K562 (cell line): ENCODE measurements around the gene IQUB. TPM values are rescaled to one million over a fixed set of nuclear protein-coding genes. Genes with fewer than 3 reads are reported as not detected.

ENCODE experiments used
- ATF1 ChIP-seq, 2 experiments: fragments of 450-650 bp in 1 of 2; IDR thresholded peaks; 2 replicates each; pipeline ENCODE4 v1.6.1; 2016; ENCODE audit warnings: missing compliant biosample characterization in 1 of 2, missing genetic modification characterization in 1 of 2
- BCL6 ChIP-seq: fragments of 250-450 bp; sonication (Bioruptor Pico); IDR thresholded peaks from 2 replicates; pipeline ENCODE4 v1.4.0; 2020
- DIDO1 ChIP-seq: fragments of 450-650 bp; IDR thresholded peaks from 2 replicates; pipeline ENCODE4 v1.6.1; 2016; ENCODE audit warnings: low read depth, missing biosample characterization, missing genetic modification characterization
- FOSL1 ChIP-seq: fragments of 200-800 bp; sonication (Bioruptor generic); conservative IDR thresholded peaks from 2 replicates; pipeline ENCODE4 v1.6.1; 2016; ENCODE audit warnings: missing genetic modification characterization, missing compliant biosample characterization
- HDAC8 ChIP-seq: fragments of 450-650 bp; IDR thresholded peaks from 2 replicates; pipeline ENCODE4 v1.6.1; 2016; ENCODE audit warnings: mild to moderate bottlenecking, missing genetic modification characterization, moderate library complexity, missing compliant biosample characterization
- MTA1 ChIP-seq: fragments of 450-650 bp; IDR thresholded peaks from 2 replicates; pipeline ENCODE4 v1.6.1; 2017; ENCODE audit warnings: borderline replicate concordance
- RAD51 ChIP-seq: fragments of 450-650 bp; IDR thresholded peaks from 2 replicates; pipeline ENCODE4 v1.7.1; 2016; ENCODE audit warnings: low read depth, mild to moderate bottlenecking, borderline replicate concordance
- SLC30A9 ChIP-seq: fragments of 250-450 bp; sonication (Bioruptor Pico); IDR thresholded peaks from 2 replicates; pipeline ENCODE4 v1.8.0; 2022; ENCODE audit warnings: mild to moderate bottlenecking, moderate library complexity
- SRSF3 ChIP-seq: fragments of 200-400 bp; formaldehyde crosslinking; IDR thresholded peaks from 2 replicates; pipeline ENCODE4 v1.6.1; 2016; ENCODE audit warnings: mild to moderate bottlenecking, low read length, moderate library complexity; ENCODE audit not compliant: insufficient read depth
- TGIF2 ChIP-seq: sonication (generic); formaldehyde crosslinking; IDR thresholded peaks from 2 replicates; pipeline ENCODE4 v1.8.1; 2022; ENCODE audit warnings: mild to moderate bottlenecking, missing genetic modification reagents, moderate library complexity
- ZC3H11A ChIP-seq: IDR thresholded peaks from 2 replicates; pipeline ENCODE4 v1.6.1; 2012; ENCODE audit warnings: low read depth, low read length, improper control_type of control experiment
- ZNF324 ChIP-seq: fragments of 250-450 bp; sonication (Bioruptor Pico); IDR thresholded peaks from 2 replicates; pipeline ENCODE4 v1.4.0; 2020; ENCODE audit warnings: mild to moderate bottlenecking
- ZNF445 ChIP-seq: fragments of 250-450 bp; sonication (Bioruptor Pico); IDR thresholded peaks from 2 replicates; pipeline ENCODE4 v1.4.0; 2020; ENCODE audit warnings: low read depth, mild to moderate bottlenecking, moderate library complexity
- ZSCAN29 ChIP-seq: fragments of 450-650 bp; IDR thresholded peaks from 2 replicates; pipeline ENCODE4 v1.6.1; 2017
- ZZZ3 ChIP-seq: fragments of 450-650 bp; IDR thresholded peaks from 2 replicates; pipeline ENCODE4 v1.6.1; 2016; ENCODE audit warnings: antibody characterized with exemption, mild to moderate bottlenecking, moderate library complexity
- polyA plus RNA-seq, 8 experiments: library from polyadenylated mRNA; depleted of rRNA in 4 of 8; stranded (reverse) in 5 of 8; unstranded in 3 of 8; fragments of >200 nt; fragmentation: Nextera tagmentation in 2 of 8; fragmentation: Illumina TruSeq in 1 of 8; extraction: Ambion mirVana in 2 of 8; extraction: Trizol in 1 of 8; gene quantifications; 2 replicates each; pipeline versions ENCODE4 v1.2.1 to v1.2.3, GENCODE V29; 2011 to 2014; ENCODE audit warnings: inconsistent platforms in 1 of 8, missing spikeins in 1 of 8
- total RNA-seq, 7 experiments: library from RNA; depleted of rRNA in 6 of 7; stranded (reverse); fragments of >200 nt in 6 of 7; fragmentation: Illumina TruSeq in 2 of 7; extraction: Trizol in 2 of 7; gene quantifications; 2 replicates each; pipeline versions ENCODE4 v1.2.1 to v1.2.3, GENCODE V29; 2011 to 2021; ENCODE audit warnings: low replicate concordance in 1 of 7
- TF ChIP-seq, protein P1 (sequence below), 2 experiments: IDR thresholded peaks in 1 of 2; conservative IDR thresholded peaks in 1 of 2; 2 replicates each; pipeline ENCODE4 v1.6.1; 2016; ENCODE audit warnings: low read depth in 2 of 2, mild to moderate bottlenecking in 1 of 2, missing compliant biosample characterization in 1 of 2, missing genetic modification characterization in 1 of 2, moderate library complexity in 1 of 2
- TF ChIP-seq, protein P2 (sequence below): sonication (generic); formaldehyde crosslinking; IDR thresholded peaks from 2 replicates; pipeline ENCODE4 v1.8.0; 2022; ENCODE audit warnings: missing genetic modification reagents, mild to moderate bottlenecking, borderline replicate concordance
- TF ChIP-seq, protein P3 (sequence below): fragments of 450-650 bp; formaldehyde crosslinking; IDR thresholded peaks from 2 replicates; pipeline ENCODE4 v1.4.0; 2020; ENCODE audit warnings: mild to moderate bottlenecking
- TF ChIP-seq, protein P4 (sequence below): fragments of 450-650 bp; conservative IDR thresholded peaks from 2 replicates; pipeline ENCODE4 v1.6.1; 2016; ENCODE audit warnings: missing genetic modification characterization, low read depth, mild to moderate bottlenecking, missing compliant biosample characterization, moderate library complexity
- TF ChIP-seq, protein P5 (sequence below): fragments of 250-450 bp; sonication (Bioruptor Pico); IDR thresholded peaks from 2 replicates; pipeline ENCODE4 v1.8.0; 2022; ENCODE audit warnings: moderate library complexity, mild to moderate bottlenecking, inconsistent platforms

Gene IQUB
- total and polyA plus RNA-seq, 9 of the 15 experiments (the other 6 are each of a cell fraction or from before 2014, with no cell fraction given), result 0.62 to 2.6 (median 1.4) TPM

DNA sequence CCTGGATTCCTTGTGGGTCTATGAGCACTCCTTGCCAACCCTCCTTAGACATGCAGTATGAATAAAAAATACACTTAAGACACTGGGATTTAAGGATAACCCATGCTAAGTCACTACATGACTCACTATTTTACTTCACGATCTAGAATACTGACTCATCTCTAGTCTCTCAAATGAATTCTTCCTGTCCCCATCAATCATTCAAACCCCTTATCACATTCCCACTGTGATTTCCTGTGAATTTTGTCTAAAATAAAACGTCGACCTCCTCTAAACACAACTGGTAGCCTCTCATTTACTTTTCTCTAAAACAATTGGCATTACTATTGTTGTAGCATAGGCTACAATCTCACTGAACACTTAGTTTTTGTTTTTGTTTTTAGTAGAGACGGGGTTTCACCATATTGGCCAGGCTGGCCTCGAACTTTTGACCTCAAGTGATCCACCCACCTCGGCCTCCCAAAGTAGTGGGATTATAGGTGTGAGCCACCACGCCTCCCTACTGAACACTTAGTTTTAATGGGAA is 3.9 kb upstream of the IQUB start (continued):
- TF ChIP-seq, protein P1, sequence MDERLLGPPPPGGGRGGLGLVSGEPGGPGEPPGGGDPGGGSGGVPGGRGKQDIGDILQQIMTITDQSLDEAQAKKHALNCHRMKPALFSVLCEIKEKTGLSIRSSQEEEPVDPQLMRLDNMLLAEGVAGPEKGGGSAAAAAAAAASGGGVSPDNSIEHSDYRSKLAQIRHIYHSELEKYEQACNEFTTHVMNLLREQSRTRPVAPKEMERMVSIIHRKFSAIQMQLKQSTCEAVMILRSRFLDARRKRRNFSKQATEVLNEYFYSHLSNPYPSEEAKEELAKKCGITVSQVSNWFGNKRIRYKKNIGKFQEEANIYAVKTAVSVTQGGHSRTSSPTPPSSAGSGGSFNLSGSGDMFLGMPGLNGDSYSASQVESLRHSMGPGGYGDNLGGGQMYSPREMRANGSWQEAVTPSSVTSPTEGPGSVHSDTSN (CRISPR knock-in tag; IDR thresholded peaks at IDR 0.05; ENCODE audit: low read depth), result no peak
- TF ChIP-seq, protein P1 (tag; conservative IDR thresholded peaks at IDR 0.05; ENCODE audit: low read depth), result peak; percentile 98
- TF ChIP-seq MTA1, result peak; percentile 56
- TF ChIP-seq ZNF445 (CRISPR knock-in tag), result peak; percentile 87; the same call in 1 of the 2 replicates
- TF ChIP-seq SRSF3, result no peak
- TF ChIP-seq HDAC8 (tag), result no peak
- no peak; the same call in 1 of the 2 replicates for TF ChIP-seq RAD51
- TF ChIP-seq SLC30A9 (CRISPR knock-in tag), result no peak
- no peak for TF ChIP-seq ZNF324 (CRISPR knock-in tag)
- TF ChIP-seq ATF1 (CRISPR knock-in tag; IDR thresholded peaks at IDR 0.05), result no peak
- peak; percentile 43 for TF ChIP-seq ATF1 (tag; IDR thresholded peaks at IDR 0.05)
- TF ChIP-seq, protein P2, sequence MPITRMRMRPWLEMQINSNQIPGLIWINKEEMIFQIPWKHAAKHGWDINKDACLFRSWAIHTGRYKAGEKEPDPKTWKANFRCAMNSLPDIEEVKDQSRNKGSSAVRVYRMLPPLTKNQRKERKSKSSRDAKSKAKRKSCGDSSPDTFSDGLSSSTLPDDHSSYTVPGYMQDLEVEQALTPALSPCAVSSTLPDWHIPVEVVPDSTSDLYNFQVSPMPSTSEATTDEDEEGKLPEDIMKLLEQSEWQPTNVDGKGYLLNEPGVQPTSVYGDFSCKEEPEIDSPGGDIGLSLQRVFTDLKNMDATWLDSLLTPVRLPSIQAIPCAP (CRISPR knock-in tag), result no peak
- TF ChIP-seq, protein P3, sequence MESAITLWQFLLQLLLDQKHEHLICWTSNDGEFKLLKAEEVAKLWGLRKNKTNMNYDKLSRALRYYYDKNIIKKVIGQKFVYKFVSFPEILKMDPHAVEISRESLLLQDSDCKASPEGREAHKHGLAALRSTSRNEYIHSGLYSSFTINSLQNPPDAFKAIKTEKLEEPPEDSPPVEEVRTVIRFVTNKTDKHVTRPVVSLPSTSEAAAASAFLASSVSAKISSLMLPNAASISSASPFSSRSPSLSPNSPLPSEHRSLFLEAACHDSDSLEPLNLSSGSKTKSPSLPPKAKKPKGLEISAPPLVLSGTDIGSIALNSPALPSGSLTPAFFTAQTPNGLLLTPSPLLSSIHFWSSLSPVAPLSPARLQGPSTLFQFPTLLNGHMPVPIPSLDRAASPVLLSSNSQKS (CRISPR knock-in tag), result no peak
- TF ChIP-seq ZZZ3, result no peak
- peak; percentile 98 for TF ChIP-seq FOSL1 (tag)
- TF ChIP-seq, protein P4, sequence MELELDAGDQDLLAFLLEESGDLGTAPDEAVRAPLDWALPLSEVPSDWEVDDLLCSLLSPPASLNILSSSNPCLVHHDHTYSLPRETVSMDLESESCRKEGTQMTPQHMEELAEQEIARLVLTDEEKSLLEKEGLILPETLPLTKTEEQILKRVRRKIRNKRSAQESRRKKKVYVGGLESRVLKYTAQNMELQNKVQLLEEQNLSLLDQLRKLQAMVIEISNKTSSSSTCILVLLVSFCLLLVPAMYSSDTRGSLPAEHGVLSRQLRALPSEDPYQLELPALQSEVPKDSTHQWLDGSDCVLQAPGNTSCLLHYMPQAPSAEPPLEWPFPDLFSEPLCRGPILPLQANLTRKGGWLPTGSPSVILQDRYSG (tag), result no peak
- TF ChIP-seq TGIF2 (CRISPR knock-in tag), result no peak
- TF ChIP-seq, protein P5, sequence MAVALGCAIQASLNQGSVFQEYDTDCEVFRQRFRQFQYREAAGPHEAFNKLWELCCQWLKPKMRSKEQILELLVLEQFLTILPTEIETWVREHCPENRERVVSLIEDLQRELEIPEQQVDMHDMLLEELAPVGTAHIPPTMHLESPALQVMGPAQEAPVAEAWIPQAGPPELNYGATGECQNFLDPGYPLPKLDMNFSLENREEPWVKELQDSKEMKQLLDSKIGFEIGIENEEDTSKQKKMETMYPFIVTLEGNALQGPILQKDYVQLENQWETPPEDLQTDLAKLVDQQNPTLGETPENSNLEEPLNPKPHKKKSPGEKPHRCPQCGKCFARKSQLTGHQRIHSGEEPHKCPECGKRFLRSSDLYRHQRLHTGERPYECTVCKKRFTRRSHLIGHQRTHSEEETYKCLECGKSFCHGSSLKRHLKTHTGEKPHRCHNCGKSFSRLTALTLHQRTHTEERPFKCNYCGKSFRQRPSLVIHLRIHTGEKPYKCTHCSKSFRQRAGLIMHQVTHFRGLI (CRISPR knock-in tag), result no peak
- TF ChIP-seq ZSCAN29, result no peak
- no peak for TF ChIP-seq ZC3H11A
- no peak for TF ChIP-seq DIDO1
- no peak for TF ChIP-seq BCL6 (CRISPR knock-in tag)
